ENCODE data around the gene AK8.

The AK8 gene

GRCh38 chr9:132710333-132710732 lies 167.8 kb downstream of the AK8 start:
- DNase-seq, result no peak

- peak; percentile 19 for DNase-seq
Measured at GRCh38 chr9:132708769-132709430, 169.2 kb downstream of the AK8 start.

DNA sequence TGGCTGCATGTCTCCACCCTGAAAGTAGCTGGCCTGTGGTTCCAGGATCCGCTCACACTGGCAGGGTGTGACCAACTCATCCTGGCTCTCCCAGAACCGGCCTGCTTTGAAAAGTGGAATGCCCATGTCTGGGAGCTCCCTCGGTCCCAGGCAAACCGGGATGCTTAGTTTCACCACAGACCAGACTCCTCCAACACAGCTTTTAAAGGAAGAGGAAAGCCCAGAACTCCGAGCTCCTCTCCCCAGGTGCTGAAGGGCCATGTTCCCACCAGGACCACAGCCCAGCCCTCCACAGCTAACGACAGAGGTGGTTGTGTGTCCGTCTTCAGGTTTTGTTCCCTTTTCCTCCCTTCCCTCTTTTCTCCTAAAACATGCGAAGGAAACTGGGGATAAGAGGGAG lies 169.8 kb downstream of the AK8 start:
- DNase-seq, result no peak

- DNase-seq, result no peak
Measured at GRCh38 chr9:132703336-132703735, 174.7 kb downstream of the AK8 start.

DNA sequence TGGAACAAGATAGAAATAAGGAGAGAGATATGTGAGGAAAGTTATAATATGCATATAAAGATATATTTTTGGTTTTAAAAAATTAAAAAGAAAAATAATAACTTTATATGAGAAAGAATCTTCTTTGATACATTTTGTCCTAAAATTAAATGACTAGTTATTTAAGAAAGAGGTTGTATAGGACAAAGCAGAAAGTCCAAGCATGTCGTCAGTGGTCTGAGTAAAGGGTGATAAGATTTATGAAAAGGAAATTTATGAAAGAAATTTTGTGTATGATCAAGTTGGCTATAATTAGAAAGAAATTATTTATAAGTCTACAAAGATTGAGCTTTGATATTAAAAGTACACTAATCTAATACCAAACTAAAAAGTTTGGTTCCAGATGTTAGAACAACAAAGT lies 175.8 kb downstream of the AK8 start:
- DNase-seq, result no peak

DNA sequence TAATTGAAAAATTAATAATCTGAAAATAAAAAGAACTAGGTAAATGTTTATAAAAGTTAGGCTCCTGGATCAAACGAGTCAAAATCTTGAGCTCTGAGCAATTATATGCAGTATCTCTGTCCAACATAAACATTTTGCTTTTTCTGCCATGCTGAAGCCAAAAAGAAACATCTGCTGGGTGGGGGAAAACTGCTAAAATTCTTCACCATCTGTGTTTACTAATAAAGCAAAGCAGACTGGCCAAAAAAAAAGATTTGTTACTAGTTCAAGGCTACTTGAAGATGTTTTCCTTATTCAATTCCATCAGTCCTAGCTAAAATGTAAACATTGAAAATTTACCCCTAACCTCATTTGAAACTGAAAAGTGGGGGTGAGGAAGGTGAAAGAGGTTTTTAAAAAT lies 178.1 kb downstream of the AK8 start:
- no peak for DNase-seq

DNA sequence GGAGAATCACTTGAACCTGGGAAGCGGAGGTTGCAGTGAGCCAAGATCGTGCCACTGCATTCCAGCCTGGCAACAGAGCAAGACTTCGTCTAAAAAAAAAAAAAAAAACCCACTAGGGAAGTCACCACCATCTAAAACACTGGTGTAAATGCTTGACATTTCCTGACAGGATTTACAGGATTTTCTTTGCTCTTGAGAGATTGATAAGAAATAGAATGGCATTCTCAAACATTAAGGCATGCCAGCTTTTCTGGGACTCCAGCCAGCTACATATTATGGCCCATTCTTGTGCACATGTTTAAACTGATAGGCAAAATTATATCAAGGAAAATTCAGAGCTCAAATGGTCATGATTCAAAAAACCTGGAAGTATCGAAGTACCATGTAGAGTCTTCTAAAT lies 179.1 kb downstream of the AK8 start:
- DNase-seq, result no peak

GRCh38 chr9:132697230-132697629 lies 180.9 kb downstream of the AK8 start:
- DNase-seq, result no peak

GRCh38 chr9:132694144-132694543 lies 183.9 kb downstream of the AK8 start:
- no peak for DNase-seq

DNA sequence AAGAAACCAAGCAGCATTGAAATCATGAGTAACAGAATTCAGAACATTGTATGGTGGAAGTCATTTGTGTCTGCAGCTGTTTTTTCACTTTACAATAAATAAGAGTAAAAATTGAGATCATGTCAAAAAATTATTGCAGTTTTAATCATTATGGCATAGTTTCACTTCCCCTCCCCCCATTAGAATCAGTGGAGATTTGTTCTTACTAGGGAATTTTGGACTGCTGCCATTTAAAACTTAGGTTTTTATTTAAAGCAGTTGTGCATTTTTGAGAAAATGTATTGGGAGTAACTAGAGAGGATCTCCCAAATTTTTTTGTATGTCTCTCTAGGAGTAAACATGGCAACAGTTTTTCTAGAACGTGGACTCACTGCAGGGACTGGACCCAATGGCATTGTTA lies 187.4 kb downstream of the AK8 start:
- no peak for DNase-seq

DNA sequence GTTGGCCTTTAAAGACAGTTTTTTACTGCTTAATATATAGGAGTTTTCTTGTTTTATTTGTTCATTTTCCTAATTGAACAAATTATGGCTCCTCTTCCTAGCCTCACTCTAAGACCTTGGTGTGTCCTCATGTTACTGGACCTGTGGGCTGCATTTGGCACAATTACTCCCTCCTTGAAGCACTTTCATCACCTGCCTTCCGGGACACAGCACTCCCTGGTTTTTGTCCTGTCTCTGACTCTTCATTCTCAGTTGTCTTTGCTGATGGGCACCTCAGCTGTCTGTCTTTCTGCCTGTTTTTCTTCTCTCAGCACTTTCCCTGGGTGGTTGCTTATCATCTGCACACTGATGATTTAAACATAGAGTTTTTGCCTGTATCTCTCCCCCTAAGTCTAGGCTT lies 194.2 kb downstream of the AK8 start:
- DNase-seq, result no peak

DNA sequence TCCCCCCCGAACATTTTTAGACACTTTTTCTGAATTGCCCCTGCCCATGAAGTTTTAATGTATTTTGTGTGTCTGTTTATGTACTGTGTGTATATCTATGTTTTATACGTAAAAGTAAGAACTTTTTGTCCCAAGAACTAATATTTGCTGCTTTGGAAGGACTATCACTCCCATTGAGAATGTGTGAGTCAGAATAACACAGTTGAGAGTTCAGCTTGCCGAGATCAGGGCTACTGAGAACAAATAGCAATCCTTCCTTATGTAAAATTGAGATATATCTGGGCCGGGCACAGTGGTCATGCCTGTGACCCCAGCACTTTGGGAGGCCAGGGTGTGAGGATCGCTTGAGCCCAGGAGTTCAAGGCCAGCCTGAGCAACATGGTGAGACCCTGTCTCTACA lies 196.5 kb downstream of the AK8 start:
- DNase-seq, result no peak

DNA sequence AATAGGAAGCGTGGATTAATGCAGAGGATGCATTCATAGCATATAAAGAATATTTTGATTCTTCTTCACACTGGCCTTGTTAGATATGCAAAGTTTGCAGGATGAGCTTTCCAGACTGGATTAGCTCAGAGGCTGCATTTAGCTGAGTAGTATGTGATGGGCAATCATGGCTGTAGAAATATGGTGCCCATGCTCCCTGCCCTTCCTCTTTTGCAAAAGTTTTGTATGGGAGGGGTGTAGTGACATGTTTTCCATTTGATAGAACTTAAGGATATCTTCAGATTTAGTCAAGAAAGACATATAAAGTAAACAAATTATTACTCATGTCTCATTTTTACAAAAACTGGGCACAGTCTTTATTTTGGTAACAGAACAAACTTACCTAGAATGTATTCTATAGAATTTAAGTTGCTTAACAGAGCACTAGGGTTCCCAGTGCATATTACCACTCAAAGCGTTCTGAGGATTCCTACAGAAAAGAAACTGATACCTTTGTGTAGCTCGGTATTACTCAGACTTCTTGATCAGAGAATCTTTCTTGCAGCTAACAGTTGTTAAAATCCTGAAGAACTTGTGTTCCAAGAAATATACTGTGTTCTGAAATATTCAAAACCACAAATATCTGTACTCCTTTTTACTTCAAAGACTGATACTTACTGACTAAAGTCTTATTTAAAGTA lies 198.0 kb downstream of the AK8 start:
- DNase-seq, result no peak

GRCh38 chr9:132677976-132678375 lies 200.1 kb downstream of the AK8 start:
- DNase-seq, result no peak
